BE2C (cell line): Measurements from ENCODE around the gene RPP21.

Experiments used
- DNase-seq: peaks from one replicate; pipeline ENCODE4 v3.0.0-alpha.2; 2020
- H3K27me3 ChIP-seq: fragments of 250-450 bp; sonication (Bioruptor Pico); 2 replicates; pipeline ENCODE4 v1.5.1; 2020; ENCODE audit warnings: mild to moderate bottlenecking
- H3K36me3 ChIP-seq: fragments of 250-450 bp; sonication (Bioruptor Pico); 2 replicates; pipeline ENCODE4 v1.5.1; 2020; ENCODE audit warnings: mild to moderate bottlenecking
- H3K4me1 ChIP-seq: fragments of 250-450 bp; sonication (Bioruptor Pico); 2 replicates; pipeline ENCODE4 v1.5.1; 2020
- H3K4me3 ChIP-seq: 2 replicates; pipeline ENCODE4 v1.5.1; 2011; ENCODE audit warnings: low read depth, low read length
- H3K9me3 ChIP-seq: fragments of 250-450 bp; sonication (Bioruptor Pico); 2 replicates; pipeline ENCODE4 v1.5.1; 2020
- TF ChIP-seq, protein P1 (sequence below): IDR thresholded peaks from 2 replicates; pipeline ENCODE4 v1.5.1; 2012; ENCODE audit warnings: mild to moderate bottlenecking, low read depth, low read length

Gene RPP21

DNA sequence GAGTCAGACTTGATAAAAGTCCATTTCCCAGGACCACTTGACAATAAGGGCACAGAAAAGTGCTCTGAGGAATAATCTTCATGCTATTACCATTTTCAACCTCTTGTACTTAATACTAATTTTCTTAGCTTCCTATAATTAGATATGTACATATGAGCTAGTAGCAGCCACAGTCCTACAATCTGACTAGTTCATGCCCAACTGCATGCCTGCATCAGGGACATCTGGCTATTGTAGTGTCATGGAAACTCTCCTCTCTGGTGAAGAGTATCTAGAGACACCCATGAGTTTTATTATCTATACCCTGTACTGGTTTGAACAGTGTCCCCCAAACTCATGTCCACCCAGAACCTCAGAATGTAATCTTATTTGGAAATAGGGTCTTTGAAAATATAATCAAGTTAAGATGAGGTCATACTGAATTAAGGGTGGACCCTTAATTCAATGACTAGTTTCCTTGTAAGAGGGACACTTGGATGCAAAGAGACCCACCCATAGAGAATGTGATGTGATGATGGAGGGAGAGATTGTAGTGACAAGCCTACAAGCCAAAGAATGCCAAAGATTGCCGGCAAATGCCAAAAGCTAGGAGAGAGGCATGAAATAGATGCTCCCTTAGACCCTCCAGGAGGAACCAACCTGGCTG lies 32.2 kb upstream of the RPP21 start:
- H3K27me3 ChIP-seq, result no peaks in the 10 kb centered on the region
- TF ChIP-seq, protein P1, sequence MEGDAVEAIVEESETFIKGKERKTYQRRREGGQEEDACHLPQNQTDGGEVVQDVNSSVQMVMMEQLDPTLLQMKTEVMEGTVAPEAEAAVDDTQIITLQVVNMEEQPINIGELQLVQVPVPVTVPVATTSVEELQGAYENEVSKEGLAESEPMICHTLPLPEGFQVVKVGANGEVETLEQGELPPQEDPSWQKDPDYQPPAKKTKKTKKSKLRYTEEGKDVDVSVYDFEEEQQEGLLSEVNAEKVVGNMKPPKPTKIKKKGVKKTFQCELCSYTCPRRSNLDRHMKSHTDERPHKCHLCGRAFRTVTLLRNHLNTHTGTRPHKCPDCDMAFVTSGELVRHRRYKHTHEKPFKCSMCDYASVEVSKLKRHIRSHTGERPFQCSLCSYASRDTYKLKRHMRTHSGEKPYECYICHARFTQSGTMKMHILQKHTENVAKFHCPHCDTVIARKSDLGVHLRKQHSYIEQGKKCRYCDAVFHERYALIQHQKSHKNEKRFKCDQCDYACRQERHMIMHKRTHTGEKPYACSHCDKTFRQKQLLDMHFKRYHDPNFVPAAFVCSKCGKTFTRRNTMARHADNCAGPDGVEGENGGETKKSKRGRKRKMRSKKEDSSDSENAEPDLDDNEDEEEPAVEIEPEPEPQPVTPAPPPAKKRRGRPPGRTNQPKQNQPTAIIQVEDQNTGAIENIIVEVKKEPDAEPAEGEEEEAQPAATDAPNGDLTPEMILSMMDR, result no peak
- peaks cover 65% of the 10 kb centered on the region for H3K36me3 ChIP-seq
- no peak for DNase-seq
- peaks cover 5% of the 10 kb centered on the region; the same call in 1 of the 2 replicates for H3K4me1 ChIP-seq
- no peaks in the 10 kb centered on the region for H3K9me3 ChIP-seq
- no peak overlapping the region for H3K4me3 ChIP-seq

DNA sequence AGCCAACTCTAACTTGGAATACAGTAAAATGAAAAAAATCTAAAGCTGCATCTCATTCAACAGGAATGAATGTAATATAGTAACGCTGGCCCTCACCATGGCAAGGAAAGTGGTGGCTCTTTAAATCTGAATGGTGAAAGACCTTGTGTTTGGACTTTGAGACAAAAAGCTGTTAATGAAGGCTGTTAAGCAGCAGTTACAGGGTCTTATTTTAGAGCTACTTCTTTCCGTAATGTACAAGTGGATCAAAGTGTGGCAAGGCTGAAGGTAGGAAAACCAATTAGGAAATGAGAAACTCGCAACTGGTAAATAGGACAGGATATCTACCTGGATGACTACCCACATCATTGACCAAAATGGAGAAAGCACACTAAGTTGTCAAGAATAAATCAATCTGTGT lies 29.8 kb upstream of the RPP21 start:
- DNase-seq, result no peak
- no peaks in the 10 kb centered on the region for H3K27me3 ChIP-seq
- no peak overlapping the region for H3K4me3 ChIP-seq
- H3K4me1 ChIP-seq, result peaks cover 5% of the 10 kb centered on the region; the same call in 1 of the 2 replicates
- TF ChIP-seq, protein P1, result no peak
- peaks cover 59% of the 10 kb centered on the region for H3K36me3 ChIP-seq
- no peaks in the 10 kb centered on the region for H3K9me3 ChIP-seq

DNA sequence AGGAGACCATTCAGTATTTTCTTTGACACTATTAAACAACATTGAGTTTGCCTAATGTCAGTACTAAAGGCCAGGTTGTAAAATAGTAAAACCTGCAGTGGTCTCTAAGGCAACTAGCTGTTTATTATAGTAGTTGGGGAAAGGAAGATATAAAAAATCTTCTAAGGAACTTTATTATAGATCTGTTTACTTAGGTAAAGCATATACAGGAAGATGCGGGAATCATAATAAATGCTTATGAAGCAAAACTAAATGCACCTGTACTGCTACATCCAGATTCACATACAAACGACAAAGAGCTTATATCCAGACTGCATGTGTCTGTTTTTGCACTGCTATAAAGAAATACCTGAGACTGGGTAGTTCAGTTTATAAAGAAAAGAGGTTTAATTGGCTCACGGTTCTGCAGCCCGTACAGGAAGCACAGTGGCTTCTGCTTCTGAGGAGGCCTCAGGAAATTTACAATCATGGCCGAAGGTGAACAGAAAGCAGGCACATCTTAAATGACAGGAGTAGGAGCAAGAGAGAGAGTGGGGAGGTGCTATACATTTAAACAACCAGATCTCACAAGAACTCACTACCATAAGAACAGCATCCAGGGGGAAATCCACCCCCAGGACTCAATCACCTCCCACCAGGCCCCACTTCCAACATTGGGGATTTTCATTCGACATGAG lies 26.9 kb upstream of the RPP21 start:
- H3K4me3 ChIP-seq, result no peak overlapping the region
- peaks cover 5% of the 10 kb centered on the region; the same call in 1 of the 2 replicates for H3K4me1 ChIP-seq
- DNase-seq, result no peak
- H3K36me3 ChIP-seq, result peaks cover 49% of the 10 kb centered on the region
- TF ChIP-seq, protein P1, result no peak
- H3K9me3 ChIP-seq, result no peaks in the 10 kb centered on the region
- no peaks in the 10 kb centered on the region for H3K27me3 ChIP-seq

DNA sequence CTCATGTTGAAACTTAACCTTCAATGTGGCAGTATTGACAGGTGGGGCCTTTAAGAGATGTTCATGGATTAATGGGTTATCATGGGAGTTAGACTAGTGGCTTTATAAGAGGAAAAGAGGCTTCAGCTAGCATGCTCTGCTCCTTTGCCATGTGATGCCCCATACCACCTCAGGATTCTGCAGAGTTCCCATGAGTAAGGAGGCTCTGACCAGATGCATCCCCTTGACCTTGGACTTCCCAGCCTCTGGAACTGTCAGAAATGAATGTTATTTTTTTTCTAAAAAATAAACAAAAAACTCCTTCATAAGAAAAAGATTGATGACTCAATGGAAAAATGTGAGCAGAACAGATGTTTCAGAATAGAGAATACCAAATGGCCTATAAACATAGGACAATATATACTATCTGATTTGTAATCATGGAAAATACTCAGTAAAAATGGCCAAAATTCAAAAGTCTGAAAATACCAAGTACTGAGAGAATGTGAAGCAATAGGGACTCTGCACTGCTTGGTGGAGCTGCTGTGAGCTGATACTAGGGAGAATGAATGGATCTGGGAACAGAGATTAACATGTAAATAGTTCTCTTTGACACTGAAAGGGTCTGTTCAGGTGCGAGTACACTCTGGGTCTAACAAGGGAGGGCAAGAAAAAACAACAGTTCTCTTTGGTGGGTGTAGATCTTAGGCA lies 25.7 kb upstream of the RPP21 start:
- peaks cover 37% of the 10 kb centered on the region for H3K36me3 ChIP-seq
- H3K4me1 ChIP-seq, result peaks cover 5% of the 10 kb centered on the region; the same call in 1 of the 2 replicates
- DNase-seq, result no peak
- H3K9me3 ChIP-seq, result no peaks in the 10 kb centered on the region
- TF ChIP-seq, protein P1, result no peak
- H3K27me3 ChIP-seq, result no peaks in the 10 kb centered on the region
- H3K4me3 ChIP-seq, result no peak overlapping the region

DNA sequence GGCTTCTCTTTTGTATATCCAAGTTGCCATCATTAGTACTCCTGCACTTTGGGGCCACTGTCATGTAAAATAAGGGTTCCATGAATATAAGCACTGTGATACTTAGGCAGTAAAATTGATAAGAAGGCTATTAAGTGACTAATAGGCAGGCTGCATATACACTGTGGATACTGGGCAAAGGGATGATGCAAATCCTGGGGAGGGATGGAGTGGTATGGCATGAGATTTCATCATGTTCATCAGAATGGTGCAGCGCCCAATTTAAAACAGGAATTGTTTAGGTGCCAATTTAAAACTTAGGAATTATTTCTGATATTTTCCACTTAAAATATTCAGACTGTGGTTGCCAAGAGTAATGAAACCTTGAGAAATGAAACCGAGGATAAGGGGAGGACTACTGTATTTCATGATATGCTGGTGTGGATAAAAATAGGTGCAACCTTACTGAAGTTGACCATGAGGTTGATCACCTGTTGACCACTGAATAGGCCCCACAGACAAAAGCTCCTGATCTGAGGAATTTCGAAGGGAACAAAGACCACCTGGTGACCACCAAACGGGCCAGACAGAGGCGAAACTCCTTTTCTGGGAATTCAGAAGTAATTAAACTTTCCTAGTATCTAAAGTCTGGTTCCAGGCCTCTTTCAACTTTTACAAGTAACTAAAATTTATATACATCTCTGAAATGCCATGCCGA lies 23.1 kb upstream of the RPP21 start:
- Histone ChIP-seq H3K27me3 (no peaks in the 10 kb centered on the region), H3K4me1 (peaks cover 5% of the 10 kb centered on the region; the same call in 1 of the 2 replicates), H3K36me3 (peaks cover 19% of the 10 kb centered on the region), H3K4me3 (no peak overlapping the region), H3K9me3 (no peaks in the 10 kb centered on the region)
- no peak for DNase-seq
- TF ChIP-seq, protein P1, result no peak
